Kidney (tissue), 14 donors: Measurements from ENCODE around the gene RBBP8NL. TPM values are rescaled to one million over a fixed set of nuclear protein-coding genes. Genes with fewer than 3 reads are reported as not detected.
A peak's percentile ranks its signal among the peaks of the same experiment; 100 is the strongest.

ENCODE experiments used
- DNase-seq, 5 donors: peaks; one replicate each; pipeline ENCODE4 v3.0.0-alpha.2; 2013 to 2020
- FAIRE-seq: peaks from 2 replicates; lab custom pipeline; 2012; peaks lifted over from hg19 to GRCh38; lab: Jason Lieb, UNC
- H3K27ac ChIP-seq, 2 donors: one replicate each; pipeline ENCODE4 v1.7.0; 2013; ENCODE audit warnings: low read depth in 2 of 2, low read length in 2 of 2, inconsistent platforms in 1 of 2
- H3K27me3 ChIP-seq: one replicate; pipeline ENCODE4 v1.7.1; 2013; ENCODE audit warnings: low read length, inconsistent platforms; ENCODE audit not compliant: control insufficient read depth, insufficient read depth
- H3K36me3 ChIP-seq, 3 donors: one replicate each; pipeline versions ENCODE4 v1.7.0 to v1.7.1; 2013; ENCODE audit warnings: low read length in 3 of 3, control low read depth in 1 of 3, inconsistent platforms in 1 of 3; ENCODE audit not compliant: insufficient read depth in 3 of 3, control insufficient read depth in 2 of 3
- H3K4me1 ChIP-seq, 3 donors: one replicate each; pipeline versions ENCODE4 v1.7.0 to v1.7.1; 2013; ENCODE audit warnings: low read length in 3 of 3, inconsistent platforms in 1 of 3, low read depth in 1 of 3; ENCODE audit not compliant: control insufficient read depth in 2 of 3, insufficient read depth in 2 of 3
- H3K4me3 ChIP-seq, 3 donors: one replicate each; pipeline versions ENCODE4 v1.7.0 to v1.8.1; 2013; ENCODE audit warnings: low read length in 3 of 3, control low read depth in 1 of 3, inconsistent platforms in 1 of 3
- H3K9ac ChIP-seq, 3 donors: one replicate each; pipeline versions ENCODE4 v1.7.0 to v1.7.1; 2013; ENCODE audit warnings: low read length in 3 of 3, control low read depth in 1 of 3, inconsistent platforms in 1 of 3
- H3K9me3 ChIP-seq, 3 donors: one replicate each; pipeline versions ENCODE4 v1.7.0 to v1.7.1; 2013; ENCODE audit warnings: low read length in 3 of 3, control low read depth in 1 of 3, inconsistent platforms in 1 of 3; ENCODE audit not compliant: control insufficient read depth in 2 of 3, insufficient read depth in 1 of 3
- intact Hi-C: fragments of 100-400 bp; cut with DNase I; formaldehyde crosslinking; loops from one replicate; pipeline ENCODE4 v1.11.1; 2022
- polyA plus RNA-seq: library from polyadenylated mRNA; stranded (reverse); fragments of 350-450 nt; fragmentation: Illumina TruSeq; extraction: RNeasy Lipid Tissue Mini Kit (QIAGEN cat#74804); gene quantifications from one replicate; pipeline ENCODE4 v1.2.3, GENCODE V29; 2014; ENCODE audit warnings: low read depth, low replicate concordance; ENCODE audit not compliant: insufficient read depth
- total RNA-seq: library from RNA; stranded (reverse); fragmentation: NEBNext Ultra II Directional; extraction: Animal tissue kit (Norgen Biotek cat#: 25700); gene quantifications from one replicate; pipeline ENCODE4 v1.2.1, GENCODE V29; 2021
- TF ChIP-seq, protein P1 (sequence below): IDR thresholded peaks from 3 replicates; pipeline ENCODE4 v1.5.1; 2012; ENCODE audit warnings: mild to moderate bottlenecking, moderate library complexity, borderline replicate concordance; ENCODE audit not compliant: insufficient read depth; ENCODE audit errors: extremely low read depth
- donor health status: control.
- donor health status: control.
- donor health status: control.
- donor health status: control.
- donor health status: control.
- donor health status: DM: yes; HTN: yes; CAD: no.
- donor health status: Normal renal cell carcinoma (clear cell type).

Gene RBBP8NL
- total and polyA plus RNA-seq, 2 donors from 2014 or later, result 0.13 to 1.5 TPM

- Histone ChIP-seq H3K27ac (no peak overlapping the region), H3K9ac (no peak overlapping the region), H3K27me3 (peaks cover 9% of the 10 kb centered on the region), H3K4me1 (peaks cover 0 to 3% (median 0%) of the 10 kb centered on the region in 3 donors), H3K9me3 (no peaks in the 10 kb centered on the region), H3K4me3 (peak overlapping the region in 2 of 3 donors; percentile 26 to 37), H3K36me3 (no peaks in the 10 kb centered on the region)
- TF ChIP-seq, protein P1, sequence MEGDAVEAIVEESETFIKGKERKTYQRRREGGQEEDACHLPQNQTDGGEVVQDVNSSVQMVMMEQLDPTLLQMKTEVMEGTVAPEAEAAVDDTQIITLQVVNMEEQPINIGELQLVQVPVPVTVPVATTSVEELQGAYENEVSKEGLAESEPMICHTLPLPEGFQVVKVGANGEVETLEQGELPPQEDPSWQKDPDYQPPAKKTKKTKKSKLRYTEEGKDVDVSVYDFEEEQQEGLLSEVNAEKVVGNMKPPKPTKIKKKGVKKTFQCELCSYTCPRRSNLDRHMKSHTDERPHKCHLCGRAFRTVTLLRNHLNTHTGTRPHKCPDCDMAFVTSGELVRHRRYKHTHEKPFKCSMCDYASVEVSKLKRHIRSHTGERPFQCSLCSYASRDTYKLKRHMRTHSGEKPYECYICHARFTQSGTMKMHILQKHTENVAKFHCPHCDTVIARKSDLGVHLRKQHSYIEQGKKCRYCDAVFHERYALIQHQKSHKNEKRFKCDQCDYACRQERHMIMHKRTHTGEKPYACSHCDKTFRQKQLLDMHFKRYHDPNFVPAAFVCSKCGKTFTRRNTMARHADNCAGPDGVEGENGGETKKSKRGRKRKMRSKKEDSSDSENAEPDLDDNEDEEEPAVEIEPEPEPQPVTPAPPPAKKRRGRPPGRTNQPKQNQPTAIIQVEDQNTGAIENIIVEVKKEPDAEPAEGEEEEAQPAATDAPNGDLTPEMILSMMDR, result no peak
- intact Hi-C loops, result no loop called here
- DNase-seq (no peak), FAIRE-seq (no peak)
These were observed 47.9 kb upstream of the RBBP8NL start for GRCh38 chr20:62475027-62475771.

- H3K36me3 ChIP-seq, result no peaks in the 10 kb centered on the region
- peak overlapping the region in 1 of 3 donors; percentile 26 for H3K4me3 ChIP-seq
- no peak overlapping the region for H3K27ac ChIP-seq
- H3K9me3 ChIP-seq, result no peaks in the 10 kb centered on the region
- peaks cover 0 to 3% (median 0%) of the 10 kb centered on the region in 3 donors for H3K4me1 ChIP-seq
- no peak overlapping the region for H3K9ac ChIP-seq
- intact Hi-C loops, result no loop called here
- no peak for FAIRE-seq
- DNase-seq, result no peak
- peaks cover 9% of the 10 kb centered on the region for H3K27me3 ChIP-seq
- TF ChIP-seq, protein P1, result no peak
These were observed 47.3 kb upstream of the RBBP8NL start for GRCh38 chr20:62474604-62475026.

- no peak overlapping the region for H3K27ac ChIP-seq
- H3K27me3 ChIP-seq, result peaks cover 7% of the 10 kb centered on the region
- intact Hi-C loops, result no loop called here
- H3K36me3 ChIP-seq, result no peaks in the 10 kb centered on the region
- no peak for FAIRE-seq
- no peaks in the 10 kb centered on the region for H3K9me3 ChIP-seq
- TF ChIP-seq, protein P1, result no peak
- no peak overlapping the region for H3K9ac ChIP-seq
- peak overlapping the region in 1 of 3 donors; percentile 26 for H3K4me3 ChIP-seq
- peaks cover 0 to 3% (median 0%) of the 10 kb centered on the region in 3 donors for H3K4me1 ChIP-seq
- peak in 2 of 5 donors; percentile 48 to 71 for DNase-seq
These were observed 46.6 kb upstream of the RBBP8NL start for GRCh38 chr20:62473717-62474603.
